Coronary artery (tissue), 2 donors: ENCODE results near the gene TRPV3.

ENCODE experiments used
- DNase-seq: peaks from one replicate; pipeline ENCODE4 v3.0.0-alpha.2; 2017; ENCODE audit warnings: low spot score
- H3K27ac ChIP-seq, 2 donors: fragments of 200-600 bp; sonication (generic); one replicate each; pipeline ENCODE4 v1.5.1; 2016 to 2019
- H3K4me3 ChIP-seq: fragments of 200-600 bp; sonication (generic); 2 replicates; pipeline ENCODE4 v1.5.1; 2016; ENCODE audit warnings: mild to moderate bottlenecking, moderate library complexity
- TF ChIP-seq, protein P1 (sequence below): fragments of 200-600 bp; sonication (generic); IDR thresholded peaks from one replicate; pipeline ENCODE4 v1.5.1; 2019; ENCODE audit warnings: antibody characterized with exemption

TRPV3 gene

DNA sequence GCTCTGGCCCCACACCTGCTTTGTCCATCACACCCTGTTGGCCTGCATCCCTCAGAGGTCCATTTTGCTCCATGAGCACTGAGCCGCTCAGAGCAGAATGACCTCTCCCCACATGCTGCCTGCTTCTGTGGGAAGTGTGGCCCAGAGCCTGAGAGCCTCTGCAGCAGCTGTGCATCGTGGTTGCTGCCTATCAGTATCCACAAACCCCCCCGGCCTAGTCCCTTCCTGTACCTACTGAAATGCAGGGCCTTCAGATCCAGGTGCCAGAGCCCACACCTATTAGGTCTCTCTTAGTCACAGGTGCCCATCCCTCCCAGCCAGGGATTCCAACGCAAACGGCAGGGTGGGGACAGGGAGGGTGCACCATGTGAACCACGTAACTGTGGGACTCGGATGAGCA lies 16.6 kb upstream of the TRPV3 start:
- no peak overlapping the region for H3K27ac ChIP-seq
- H3K4me3 ChIP-seq, result no peak overlapping the region
- DNase-seq, result no peak
- TF ChIP-seq, protein P1, sequence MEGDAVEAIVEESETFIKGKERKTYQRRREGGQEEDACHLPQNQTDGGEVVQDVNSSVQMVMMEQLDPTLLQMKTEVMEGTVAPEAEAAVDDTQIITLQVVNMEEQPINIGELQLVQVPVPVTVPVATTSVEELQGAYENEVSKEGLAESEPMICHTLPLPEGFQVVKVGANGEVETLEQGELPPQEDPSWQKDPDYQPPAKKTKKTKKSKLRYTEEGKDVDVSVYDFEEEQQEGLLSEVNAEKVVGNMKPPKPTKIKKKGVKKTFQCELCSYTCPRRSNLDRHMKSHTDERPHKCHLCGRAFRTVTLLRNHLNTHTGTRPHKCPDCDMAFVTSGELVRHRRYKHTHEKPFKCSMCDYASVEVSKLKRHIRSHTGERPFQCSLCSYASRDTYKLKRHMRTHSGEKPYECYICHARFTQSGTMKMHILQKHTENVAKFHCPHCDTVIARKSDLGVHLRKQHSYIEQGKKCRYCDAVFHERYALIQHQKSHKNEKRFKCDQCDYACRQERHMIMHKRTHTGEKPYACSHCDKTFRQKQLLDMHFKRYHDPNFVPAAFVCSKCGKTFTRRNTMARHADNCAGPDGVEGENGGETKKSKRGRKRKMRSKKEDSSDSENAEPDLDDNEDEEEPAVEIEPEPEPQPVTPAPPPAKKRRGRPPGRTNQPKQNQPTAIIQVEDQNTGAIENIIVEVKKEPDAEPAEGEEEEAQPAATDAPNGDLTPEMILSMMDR, result no peak

DNA sequence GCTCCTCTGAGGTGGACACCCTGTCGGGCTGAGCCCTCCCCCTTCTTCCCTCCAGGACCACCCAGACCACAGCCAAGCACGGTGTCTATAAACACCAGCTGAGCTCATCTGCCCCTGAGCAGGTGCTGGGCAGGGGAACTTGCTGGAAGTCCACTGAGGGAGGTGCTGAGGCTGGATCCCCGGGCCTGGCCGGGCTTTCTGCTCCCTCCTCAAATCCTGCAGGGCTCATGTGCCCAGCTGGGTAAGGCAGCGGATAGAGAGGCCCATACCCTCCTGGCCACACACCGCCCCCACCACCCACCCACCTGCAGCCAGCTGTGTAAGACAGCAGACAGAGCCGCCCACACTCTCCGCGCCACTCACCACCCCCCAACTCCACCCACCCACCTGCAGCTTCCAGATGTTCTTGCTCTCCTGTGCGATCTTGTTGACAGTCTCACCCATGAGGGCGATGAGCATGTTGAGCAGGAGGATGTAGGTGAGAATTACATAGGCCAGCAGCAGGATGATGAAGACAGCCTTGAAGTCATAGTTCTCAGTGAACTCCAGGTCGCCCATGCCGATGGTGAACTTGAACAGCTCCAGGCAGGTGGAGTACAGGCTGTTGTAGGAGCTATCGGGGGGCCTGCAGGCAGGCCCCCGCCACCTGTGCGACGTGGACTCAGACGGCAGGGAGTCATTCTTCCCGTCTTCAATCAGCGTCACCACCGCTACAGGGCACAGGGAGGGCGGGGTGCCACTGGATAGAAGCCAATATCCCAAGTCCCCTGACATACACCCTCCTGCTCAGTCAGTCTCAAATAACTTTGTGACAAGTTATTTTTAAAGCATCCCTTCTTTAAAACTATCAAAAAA lies 15.9 kb upstream of the TRPV3 start:
- DNase-seq, result no peak
- H3K27ac ChIP-seq, result no peak overlapping the region
- H3K4me3 ChIP-seq, result no peak overlapping the region
- TF ChIP-seq, protein P1, result no peak

DNA sequence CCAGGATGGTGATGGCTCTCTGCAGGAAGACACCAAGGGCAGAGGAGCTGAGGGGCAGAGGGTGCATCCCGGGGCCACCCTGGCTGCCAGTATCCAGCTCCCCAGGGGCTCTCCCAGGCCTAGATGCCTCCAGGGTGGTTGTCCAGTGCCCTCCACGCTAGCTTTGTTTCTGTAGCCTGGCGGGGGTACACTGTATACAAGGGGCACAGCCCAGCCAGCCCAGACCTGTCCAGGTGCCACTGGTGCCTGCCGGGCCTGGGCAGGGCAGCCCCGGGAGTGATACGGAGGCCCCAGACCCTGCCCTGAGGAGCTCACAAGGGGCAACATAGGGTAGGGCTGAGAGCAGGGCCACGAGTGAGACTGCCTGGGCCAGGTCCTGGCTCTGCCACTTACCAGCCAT lies 14.6 kb upstream of the TRPV3 start:
- TF ChIP-seq, protein P1, result no peak
- H3K4me3 ChIP-seq, result no peak overlapping the region
- H3K27ac ChIP-seq, result no peak overlapping the region
- no peak for DNase-seq

DNA sequence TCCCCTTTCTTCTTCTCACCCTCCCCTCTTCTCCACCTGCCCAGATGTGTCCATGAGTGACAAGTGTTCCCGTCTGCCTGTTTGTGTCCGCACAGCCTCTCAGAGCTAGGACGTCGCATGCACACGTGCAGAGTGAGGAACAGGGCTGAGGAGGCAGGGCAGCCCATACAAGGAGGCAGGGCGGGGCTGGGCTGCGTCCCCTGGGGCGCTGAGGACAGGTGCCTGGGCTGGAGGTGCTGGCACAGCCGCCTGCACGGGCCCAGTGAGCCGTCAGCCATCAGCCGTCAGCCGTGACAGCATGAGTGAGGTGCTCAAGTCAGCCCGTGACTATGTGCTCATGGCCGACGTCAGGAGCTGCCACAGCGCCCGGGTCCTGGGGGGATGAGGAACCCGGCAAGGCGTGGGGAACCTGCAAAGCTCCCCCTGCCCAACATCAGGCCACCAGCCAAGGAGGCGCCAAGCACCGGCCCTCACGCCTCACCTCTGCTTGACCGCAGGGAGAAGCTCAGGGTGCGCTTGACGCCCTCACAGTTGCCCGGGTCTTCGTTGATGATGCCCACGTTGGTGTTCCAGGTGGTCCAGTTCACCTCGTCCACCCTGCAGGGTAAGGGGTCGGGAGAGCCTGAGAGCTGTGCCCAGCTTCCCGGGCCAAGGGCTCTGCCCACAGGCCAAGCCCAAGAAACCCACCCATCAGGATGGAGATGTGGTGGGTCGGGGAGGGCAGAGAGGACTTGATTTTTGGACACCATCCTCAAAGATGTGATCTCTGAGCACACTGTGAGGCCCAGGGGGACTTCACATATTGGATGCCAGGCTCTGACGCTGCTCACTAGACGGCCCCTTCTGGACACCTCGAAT lies 13.7 kb upstream of the TRPV3 start:
- no peak for DNase-seq
- TF ChIP-seq, protein P1, result no peak

DNA sequence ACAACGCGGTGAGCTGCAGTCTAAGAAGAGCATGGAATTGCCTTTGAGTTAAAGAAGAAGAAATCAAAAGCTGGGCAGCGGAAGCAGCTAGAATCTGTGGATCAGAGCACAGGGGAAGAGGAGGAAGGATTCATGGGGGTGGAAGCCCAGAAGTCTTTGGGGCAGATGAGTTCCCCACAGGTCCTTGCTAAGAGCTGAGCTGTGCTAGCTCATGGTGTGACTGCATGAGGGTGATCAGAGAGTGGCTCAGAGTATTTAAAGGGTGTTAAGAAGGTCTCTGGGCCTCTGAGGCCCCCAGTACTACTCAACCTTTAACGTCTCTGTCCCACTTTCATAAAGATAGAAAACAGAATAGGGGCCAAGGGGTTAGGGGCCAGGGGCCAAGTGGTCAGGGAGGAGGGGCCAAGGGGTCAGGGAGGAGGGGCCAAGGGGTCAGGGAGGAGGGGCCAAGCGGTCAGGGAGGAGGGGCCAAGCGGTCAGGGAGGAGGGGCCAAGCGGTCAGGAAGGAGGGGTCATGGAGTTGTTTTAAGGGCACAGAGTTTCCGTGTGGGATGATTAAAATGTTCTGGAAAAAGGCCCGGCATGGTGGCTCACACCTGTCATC lies 12.0 kb upstream of the TRPV3 start:
- no peak overlapping the region for H3K4me3 ChIP-seq
- DNase-seq, result no peak
- TF ChIP-seq, protein P1, result no peak
- H3K27ac ChIP-seq, result no peak overlapping the region

More for the DNA sequence above, 13.7 kb upstream of the TRPV3 start:
- H3K4me3 ChIP-seq, result no peak overlapping the region
- H3K27ac ChIP-seq, result no peak overlapping the region

DNA sequence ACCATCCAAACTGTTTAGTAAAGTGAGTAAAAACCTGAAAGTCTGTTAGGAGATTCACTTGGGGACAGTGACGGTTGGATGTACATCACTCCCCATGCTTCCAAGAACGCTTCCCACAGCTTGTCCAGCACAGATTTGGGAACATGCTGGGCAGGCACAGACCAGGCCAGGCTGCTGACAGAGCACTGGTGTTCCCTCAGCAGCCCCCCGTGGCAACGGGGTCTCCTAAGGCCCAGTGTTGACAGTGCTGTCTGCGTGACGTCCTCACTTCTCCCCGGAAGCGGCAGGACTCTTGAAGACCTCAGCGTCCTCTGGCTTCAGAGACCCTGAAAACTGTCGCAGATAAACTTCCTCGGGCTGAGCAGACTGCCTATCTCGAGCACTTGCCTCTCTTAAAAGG lies 8.9 kb upstream of the TRPV3 start:
- Histone ChIP-seq H3K27ac (no peak overlapping the region), H3K4me3 (no peak overlapping the region)
- no peak for DNase-seq
- TF ChIP-seq, protein P1, result no peak
